ENCODE measurements around the gene ZACN. TPM values are rescaled to one million over a fixed set of nuclear protein-coding genes. Genes with fewer than 3 reads are reported as not detected.

The ZACN gene
- total RNA-seq, 2 experiments from 2014 or later: 0.69 to 0.98 TPM

GRCh38 chr17:76033139-76033538 is 45.8 kb upstream of the ZACN start:
- Histone ChIP-seq H3K9me3 (ENCODE audit: control insufficient read depth in 1 of 2, insufficient read depth in 1 of 2, low read length in 2 of 2) (no peaks in the 10 kb centered on the region), H3K4me1 (ENCODE audit: insufficient read depth, low read length) (peaks cover 25% of the 10 kb centered on the region), H3K27ac (ENCODE audit: low read depth in 1 of 2, low read length in 2 of 2) (no peak overlapping the region), H3K27me3 (ENCODE audit: control insufficient read depth in 1 of 2, insufficient read depth in 2 of 2, low read length in 2 of 2) (no peaks in the 10 kb centered on the region), H3K36me3 (ENCODE audit: insufficient read depth, low read length) (peaks cover 3% of the 10 kb centered on the region), H3K4me3 (ENCODE audit: low read length) (no peak overlapping the region)
- H3K27ac Mint-ChIP-seq: no peak overlapping the region
- TF ChIP-seq, protein P1, sequence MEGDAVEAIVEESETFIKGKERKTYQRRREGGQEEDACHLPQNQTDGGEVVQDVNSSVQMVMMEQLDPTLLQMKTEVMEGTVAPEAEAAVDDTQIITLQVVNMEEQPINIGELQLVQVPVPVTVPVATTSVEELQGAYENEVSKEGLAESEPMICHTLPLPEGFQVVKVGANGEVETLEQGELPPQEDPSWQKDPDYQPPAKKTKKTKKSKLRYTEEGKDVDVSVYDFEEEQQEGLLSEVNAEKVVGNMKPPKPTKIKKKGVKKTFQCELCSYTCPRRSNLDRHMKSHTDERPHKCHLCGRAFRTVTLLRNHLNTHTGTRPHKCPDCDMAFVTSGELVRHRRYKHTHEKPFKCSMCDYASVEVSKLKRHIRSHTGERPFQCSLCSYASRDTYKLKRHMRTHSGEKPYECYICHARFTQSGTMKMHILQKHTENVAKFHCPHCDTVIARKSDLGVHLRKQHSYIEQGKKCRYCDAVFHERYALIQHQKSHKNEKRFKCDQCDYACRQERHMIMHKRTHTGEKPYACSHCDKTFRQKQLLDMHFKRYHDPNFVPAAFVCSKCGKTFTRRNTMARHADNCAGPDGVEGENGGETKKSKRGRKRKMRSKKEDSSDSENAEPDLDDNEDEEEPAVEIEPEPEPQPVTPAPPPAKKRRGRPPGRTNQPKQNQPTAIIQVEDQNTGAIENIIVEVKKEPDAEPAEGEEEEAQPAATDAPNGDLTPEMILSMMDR (IDR thresholded peaks at IDR 0.05): no peak
- peaks cover 16% of the 10 kb centered on the region for H3K4me1 Mint-ChIP-seq (ENCODE audit: low read depth)
- H3K4me3 Mint-ChIP-seq: no peak overlapping the region
- H3K36me3 Mint-ChIP-seq (ENCODE audit: low read depth): peaks cover 4% of the 10 kb centered on the region
- no peaks in the 10 kb centered on the region for H3K27me3 Mint-ChIP-seq
- intact Hi-C loops (cut with DNase I, micrococcal nuclease): no loop called here
- ATAC-seq (ENCODE audit: poor library complexity) (no peak), DNase-seq (no peak)
- ChIA-PET CTCF (no interaction called here), POLR2A (no interaction called here)
- no peaks in the 10 kb centered on the region for H3K9me3 Mint-ChIP-seq

GRCh38 chr17:76034428-76035350 is 44.3 kb upstream of the ZACN start:
- intact Hi-C loops (cut with DNase I, micrococcal nuclease): no loop called here
- CTCF ChIA-PET: no interaction called here
- H3K27me3 ChIP-seq (ENCODE audit: control insufficient read depth in 1 of 2, insufficient read depth in 2 of 2, low read length in 2 of 2): no peaks in the 10 kb centered on the region
- no peak overlapping the region for H3K4me3 ChIP-seq (ENCODE audit: low read length)
- ATAC-seq (ENCODE audit: poor library complexity) (no peak), DNase-seq (no peak)
- TF ChIP-seq, protein P1 (IDR thresholded peaks at IDR 0.05): no peak
- peaks cover 19% of the 10 kb centered on the region for H3K36me3 ChIP-seq (ENCODE audit: insufficient read depth, low read length)
- Mint-ChIP-seq H3K4me3 (no peak overlapping the region), H3K36me3 (ENCODE audit: low read depth) (peaks cover 20% of the 10 kb centered on the region), H3K9me3 (no peaks in the 10 kb centered on the region), H3K4me1 (ENCODE audit: low read depth) (peaks cover 4% of the 10 kb centered on the region), H3K27ac (no peak overlapping the region), H3K27me3 (no peaks in the 10 kb centered on the region)
- POLR2A ChIA-PET: no interaction called here
- no peak overlapping the region for H3K27ac ChIP-seq (ENCODE audit: low read depth in 1 of 2, low read length in 2 of 2)
- H3K4me1 ChIP-seq (ENCODE audit: insufficient read depth, low read length): peaks cover 12% of the 10 kb centered on the region
- H3K9me3 ChIP-seq (ENCODE audit: control insufficient read depth in 1 of 2, insufficient read depth in 1 of 2, low read length in 2 of 2): no peaks in the 10 kb centered on the region

GRCh38 chr17:76036497-76037261 is 42.3 kb upstream of the ZACN start:
- H3K27ac ChIP-seq (ENCODE audit: low read depth in 1 of 2, low read length in 2 of 2): no peak overlapping the region
- no peak for DNase-seq
- ATAC-seq (ENCODE audit: poor library complexity): no peak
- H3K9me3 ChIP-seq (ENCODE audit: control insufficient read depth in 1 of 2, insufficient read depth in 1 of 2, low read length in 2 of 2): no peaks in the 10 kb centered on the region
- H3K27ac Mint-ChIP-seq: no peak overlapping the region
- H3K4me3 ChIP-seq (ENCODE audit: low read length): no peak overlapping the region
- no peak overlapping the region for H3K4me3 Mint-ChIP-seq
- no peaks in the 10 kb centered on the region for H3K27me3 ChIP-seq (ENCODE audit: control insufficient read depth in 1 of 2, insufficient read depth in 2 of 2, low read length in 2 of 2)
- ChIA-PET POLR2A (no interaction called here), CTCF (no interaction called here)
- TF ChIP-seq, protein P1 (IDR thresholded peaks at IDR 0.05): no peak
- H3K4me1 Mint-ChIP-seq (ENCODE audit: low read depth): no peaks in the 10 kb centered on the region
- H3K36me3 Mint-ChIP-seq (ENCODE audit: low read depth): peaks cover 40% of the 10 kb centered on the region
- H3K27me3 Mint-ChIP-seq: no peaks in the 10 kb centered on the region
- H3K9me3 Mint-ChIP-seq: no peaks in the 10 kb centered on the region
- peaks cover 38% of the 10 kb centered on the region for H3K36me3 ChIP-seq (ENCODE audit: insufficient read depth, low read length)
- intact Hi-C loops (cut with DNase I, micrococcal nuclease): no loop called here
- no peaks in the 10 kb centered on the region for H3K4me1 ChIP-seq (ENCODE audit: insufficient read depth, low read length)

Data from CD4-positive, alpha-beta T cell (primary cell).